ENCODE results near the gene SMIM1.
"Not testable (repeated sequence)": the region's sequence is repeated elsewhere in the genome, so short reads cannot be mapped to it uniquely, and the experiment has no call there.

The SMIM1 gene

GRCh38 chr1:3736708-3737107 is 35.8 kb upstream of the SMIM1 start:
- DNase-seq (ENCODE audit: low spot score), result no peak

DNA sequence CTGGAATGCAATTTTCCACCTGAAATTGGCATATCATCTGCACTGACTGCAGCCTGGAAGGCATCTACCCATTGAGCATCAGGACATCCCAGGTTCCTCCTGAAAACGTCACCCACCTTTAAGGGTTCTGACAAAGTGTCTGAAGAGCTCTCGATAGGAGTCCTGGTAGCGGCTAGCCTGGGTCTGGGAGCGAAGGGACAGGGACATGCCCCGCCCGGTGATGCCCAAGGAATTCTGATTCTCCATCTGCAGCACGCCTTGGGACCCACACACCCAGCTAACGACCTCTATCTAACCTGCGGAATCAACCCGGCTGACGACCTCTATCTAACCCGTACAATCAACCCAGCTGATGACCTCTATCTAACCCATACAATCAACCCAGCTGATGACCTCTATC is 33.6 kb upstream of the SMIM1 start:
- DNase-seq (ENCODE audit: low spot score), result no peak

DNA sequence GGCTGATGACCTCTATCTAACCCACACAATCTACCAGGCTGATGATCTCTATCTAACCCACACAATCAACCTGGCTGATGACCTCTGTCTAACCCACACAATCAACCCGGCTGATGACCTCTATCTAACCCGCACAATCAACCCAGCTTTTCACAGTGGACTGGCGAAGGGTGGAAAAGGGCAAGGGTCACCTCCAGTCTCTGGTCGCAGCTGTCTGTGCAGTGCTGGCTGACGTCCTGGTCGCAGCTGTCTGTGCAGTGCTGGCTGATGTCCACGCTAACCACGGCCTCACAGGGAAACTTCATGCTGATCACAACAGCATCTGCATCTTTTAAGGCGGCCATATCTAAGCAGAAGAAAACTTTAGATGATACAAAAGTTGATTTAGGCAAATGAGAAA is 32.5 kb upstream of the SMIM1 start:
- no peak for DNase-seq (ENCODE audit: low spot score)

DNA sequence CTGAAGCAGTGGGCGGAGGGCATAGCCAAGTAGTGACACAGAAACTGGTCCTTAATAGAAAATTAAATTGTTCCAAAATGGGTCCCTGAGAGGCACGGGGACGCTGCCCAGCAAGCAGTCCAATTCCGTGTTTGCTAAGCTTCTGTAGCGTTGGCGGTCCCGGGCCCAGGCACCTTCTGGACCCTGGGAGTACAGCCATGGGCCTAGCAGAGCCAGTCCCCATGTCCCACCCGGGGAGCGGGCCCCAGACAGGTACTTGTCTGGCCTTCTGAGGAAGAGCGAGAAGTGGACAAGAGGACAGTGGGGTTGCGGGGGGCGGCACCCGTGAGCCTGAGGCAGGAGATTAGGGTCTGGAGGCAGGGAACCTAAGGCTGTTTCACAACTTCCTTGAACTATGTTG is 31.8 kb upstream of the SMIM1 start:
- DNase-seq (ENCODE audit: low spot score), result no peak

GRCh38 chr1:3741566-3742438 is 30.7 kb upstream of the SMIM1 start:
- DNase-seq (ENCODE audit: low spot score), result no peak

- DNase-seq (ENCODE audit: low spot score), result peak; percentile 28
These were observed 29.9 kb upstream of the SMIM1 start for GRCh38 chr1:3742439-3743298.

- DNase-seq (ENCODE audit: low spot score), result no peak
These were observed 29.1 kb upstream of the SMIM1 start for GRCh38 chr1:3743421-3743820.

DNA sequence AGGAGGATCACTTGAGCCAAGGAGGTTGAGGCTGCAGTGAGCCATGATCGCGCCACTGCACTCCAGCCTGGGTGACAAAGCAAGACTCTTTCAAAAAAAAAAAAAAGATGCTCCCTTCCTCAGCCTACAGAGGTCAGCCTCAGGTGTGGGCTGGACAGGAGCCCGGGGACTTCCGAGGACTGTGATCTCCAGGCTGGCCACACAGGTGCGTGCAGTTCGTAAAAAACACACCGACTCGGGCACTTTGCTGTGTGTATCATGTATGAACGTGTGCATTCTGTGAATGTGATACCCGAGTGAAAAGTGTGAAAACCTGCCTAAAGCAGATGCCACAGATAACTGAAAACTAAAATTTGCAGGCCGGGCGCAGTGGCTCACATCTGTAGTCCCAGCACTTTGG is 28.7 kb upstream of the SMIM1 start:
- no peak for DNase-seq (ENCODE audit: low spot score)

DNA sequence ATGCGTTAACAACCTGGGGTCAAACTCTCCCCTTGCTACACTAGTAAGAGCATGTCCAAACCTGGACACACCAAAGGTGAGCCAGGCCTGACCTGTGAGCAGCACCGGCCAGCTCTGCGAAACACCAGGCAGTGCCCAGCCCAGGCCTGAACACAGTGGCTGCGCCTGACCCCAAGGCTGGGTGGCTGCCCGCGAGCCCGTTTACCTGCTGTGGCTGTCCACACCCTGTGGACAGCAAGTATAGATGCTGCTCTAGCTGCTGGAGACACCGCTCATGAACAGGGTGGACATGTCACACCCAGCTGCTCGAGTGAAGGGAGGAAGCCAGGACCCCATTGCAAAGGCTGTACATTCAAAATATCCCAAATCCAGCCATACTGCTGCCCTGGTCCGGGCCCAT is 27.9 kb upstream of the SMIM1 start:
- no peak for DNase-seq (ENCODE audit: low spot score)

DNA sequence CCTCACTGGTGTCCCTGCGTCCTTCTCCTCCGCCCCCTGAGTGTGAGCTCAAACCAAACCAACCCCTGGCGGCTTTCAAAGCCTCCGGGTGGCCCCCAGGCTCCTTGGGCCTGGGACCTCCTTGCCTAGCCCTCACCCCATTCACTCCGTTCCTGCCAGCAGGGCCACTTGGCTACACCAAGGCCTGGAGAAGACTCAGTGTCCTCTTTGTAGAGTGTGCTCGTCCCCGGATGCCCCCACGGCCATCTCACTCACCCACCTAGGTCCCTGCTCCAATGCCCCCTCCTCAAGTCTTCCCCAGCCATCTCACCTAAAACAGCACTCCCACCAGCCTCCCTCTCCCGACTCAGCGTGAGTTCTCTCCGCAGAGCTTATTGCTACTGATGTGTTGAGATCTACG is 27.5 kb upstream of the SMIM1 start:
- DNase-seq (ENCODE audit: low spot score), result no peak

- no peak for DNase-seq (ENCODE audit: low spot score)
These were observed 26.8 kb upstream of the SMIM1 start for GRCh38 chr1:3745590-3746381.

DNA sequence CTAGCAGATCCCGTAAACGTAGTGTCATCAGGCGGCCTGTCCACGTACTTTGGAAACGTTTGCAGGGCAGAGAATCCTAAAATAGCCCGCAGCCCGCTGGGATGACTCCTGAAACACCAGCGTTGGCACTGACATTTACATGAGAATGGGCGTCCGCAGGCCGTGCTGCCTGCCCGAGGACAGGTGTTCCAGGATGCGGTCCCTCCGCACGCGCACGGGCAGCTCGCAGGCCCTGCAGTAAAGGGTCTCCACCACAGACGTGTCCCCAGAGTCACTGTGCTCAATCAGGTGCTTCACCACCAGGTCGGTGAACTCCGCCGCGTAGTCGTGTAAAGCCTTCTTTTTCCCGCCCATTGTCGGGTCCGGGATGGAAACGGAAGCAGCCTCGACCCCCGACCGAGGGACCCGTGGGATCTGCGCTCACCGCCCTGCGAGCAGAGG is 26.1 kb upstream of the SMIM1 start:
- DNase-seq (ENCODE audit: low spot score), result no peak

- DNase-seq (ENCODE audit: low spot score), result no peak
These were observed 25.6 kb upstream of the SMIM1 start for GRCh38 chr1:3746830-3747521.

DNA sequence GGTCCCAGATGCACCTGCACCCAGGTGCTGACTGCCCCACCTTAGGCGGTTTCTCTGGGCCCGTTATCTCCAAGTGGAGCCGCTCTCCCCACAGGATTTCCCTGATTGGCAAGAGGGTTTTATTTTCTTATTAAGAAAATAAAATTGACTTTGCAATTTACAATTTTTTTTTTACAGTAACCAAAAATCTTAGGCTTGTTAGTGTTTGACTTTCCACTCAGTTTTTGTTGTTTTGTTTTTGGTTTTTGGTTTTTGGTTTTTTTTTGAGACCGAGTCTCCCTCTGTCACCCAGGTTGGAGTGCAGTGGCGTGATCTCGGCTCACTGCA is 25.1 kb upstream of the SMIM1 start:
- no peak for DNase-seq (ENCODE audit: low spot score)

DNA sequence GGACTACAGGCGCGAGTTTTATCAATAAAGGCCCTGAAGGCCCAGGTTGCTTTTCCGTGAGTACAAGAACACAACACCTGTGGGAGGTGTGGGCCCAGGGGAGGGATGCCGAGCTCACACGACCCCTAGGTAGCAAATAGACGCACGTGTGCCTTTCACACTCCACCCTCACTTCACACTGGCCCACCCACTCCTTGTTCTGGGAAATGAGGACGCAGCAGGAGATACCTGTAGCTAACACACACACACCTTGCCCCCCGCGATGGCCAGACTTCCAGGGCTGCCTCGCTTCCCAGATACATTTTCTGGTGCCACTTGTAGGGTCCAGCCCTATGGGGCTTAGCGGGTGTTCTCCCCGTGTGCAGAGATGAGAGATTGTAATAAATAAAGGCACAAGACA is 24.6 kb upstream of the SMIM1 start:
- no peak for DNase-seq (ENCODE audit: low spot score)

GRCh38 chr1:3748316-3748900 is 24.1 kb upstream of the SMIM1 start:
- not testable (repeated sequence) for DNase-seq (ENCODE audit: low spot score)

GRCh38 chr1:3749512-3749911 is 23.0 kb upstream of the SMIM1 start:
- no peak for DNase-seq (ENCODE audit: low spot score)

GRCh38 chr1:3750741-3751140 is 21.8 kb upstream of the SMIM1 start:
- DNase-seq (ENCODE audit: low spot score), result no peak

DNA sequence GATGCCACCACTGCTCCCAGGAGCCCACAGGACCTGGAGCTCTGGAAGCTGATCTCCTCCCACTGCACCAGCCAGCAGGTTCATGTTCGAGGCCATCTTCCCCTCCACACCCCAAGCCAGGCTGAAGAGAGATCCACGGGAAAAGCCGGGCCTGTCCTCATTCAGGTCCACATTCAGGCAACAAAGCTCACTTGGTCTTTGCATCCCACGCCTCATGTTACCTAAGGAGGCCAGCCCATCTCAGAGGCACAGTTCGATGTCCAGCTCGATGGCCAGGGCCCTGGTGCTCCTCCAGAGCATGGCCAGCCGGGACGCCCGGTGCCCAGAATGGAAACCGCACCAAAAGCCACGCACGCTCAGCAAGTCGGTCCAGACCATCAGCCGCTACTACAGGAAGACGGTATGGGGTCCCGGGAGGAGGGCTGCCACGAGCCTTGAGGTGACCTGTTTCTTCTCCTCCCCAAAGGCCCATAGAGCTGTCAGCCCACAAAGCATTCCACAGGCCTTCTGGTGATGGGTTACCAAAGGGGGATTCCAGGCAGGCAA is 20.1 kb upstream of the SMIM1 start, which contains the start of gene CCDC27:
Gene CCDC27, plus strand, starts transcription at position 51 of the 546 bp plus-strand sequence. Its CDS starts 32 bp downstream, at position 83.
- DNase-seq (ENCODE audit: low spot score), result no peak

DNA sequence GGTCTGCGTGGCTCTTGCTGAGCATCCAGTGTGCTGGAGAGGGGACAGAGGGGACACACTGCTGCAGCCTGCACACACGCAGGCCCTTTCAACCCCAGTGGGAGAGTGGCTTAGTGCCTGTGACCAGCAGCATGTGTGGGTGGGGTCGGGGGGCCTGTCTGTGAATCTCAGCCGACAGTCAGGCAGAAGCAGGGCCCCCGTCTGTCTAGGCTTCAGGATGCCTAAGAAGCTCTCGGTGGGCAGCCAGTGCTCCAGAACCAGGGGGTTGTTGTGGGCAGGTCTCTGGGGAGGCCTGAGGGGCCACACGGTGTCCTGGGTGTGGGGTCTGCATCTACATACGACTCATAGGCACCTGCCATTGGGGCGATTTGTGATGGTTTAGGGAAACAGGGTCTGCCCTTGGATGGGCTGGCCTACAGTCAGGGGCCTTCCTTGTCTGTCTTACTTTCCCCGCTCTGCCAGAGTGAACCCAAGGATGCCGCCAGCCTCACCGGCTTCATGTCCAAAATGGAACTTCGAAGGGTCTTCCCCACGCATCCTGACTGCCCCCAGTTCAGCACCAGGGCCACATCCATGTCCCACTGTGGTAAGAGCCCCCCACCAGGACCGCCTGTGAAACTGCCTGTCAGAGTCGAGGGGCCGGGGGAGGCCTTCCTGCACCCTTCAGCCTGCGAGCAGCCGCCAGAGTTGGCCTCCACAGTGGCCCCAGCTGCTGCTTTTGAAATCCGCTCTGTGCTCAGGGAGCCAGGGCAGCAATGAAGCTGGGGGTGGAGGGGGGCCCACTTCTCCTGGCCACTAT is 18.7 kb upstream of the SMIM1 start:
- no peak for DNase-seq (ENCODE audit: low spot score)

Data from RKO (cell line).